GM23338 (cell line): ENCODE data around the gene RBM12. TPM values are rescaled to one million over a fixed set of nuclear protein-coding genes. Genes with fewer than 3 reads are reported as not detected.

Source experiments
- ATAC-seq: fragments of 200-7000 bp; cut with Tn5 transposase; 3 replicates; pipeline ENCODE4 v1.9.1; 2020
- DNase-seq: peaks from one replicate; pipeline ENCODE4 v3.0.0-alpha.2; 2015; ENCODE audit warnings: low spot score
- H2AFZ ChIP-seq: fragments of 200-600 bp; sonication (generic); 2 replicates; pipeline ENCODE4 v1.8.0; 2016; ENCODE audit warnings: antibody characterized with exemption, mild to moderate bottlenecking, moderate library complexity
- H3F3A ChIP-seq: fragments of 200-600 bp; sonication (generic); replicated peaks from 2 replicates; pipeline ENCODE4 v1.8.0; 2017; ENCODE audit warnings: antibody characterized with exemption, mixed run types, low read depth
- H3K27ac ChIP-seq: fragments of 200-600 bp; sonication (generic); 2 replicates; pipeline ENCODE4 v1.6.1; 2016; ENCODE audit warnings: low read depth
- H3K27me3 ChIP-seq: fragments of 200-600 bp; sonication (generic); 2 replicates; pipeline ENCODE4 v1.8.0; 2016; ENCODE audit warnings: mild to moderate bottlenecking, mixed run types, moderate library complexity; ENCODE audit not compliant: insufficient read depth
- H3K36me3 ChIP-seq: fragments of 200-600 bp; sonication (generic); 2 replicates; pipeline ENCODE4 v1.8.0; 2016; ENCODE audit warnings: mild to moderate bottlenecking; ENCODE audit not compliant: insufficient read depth
- H3K4me1 ChIP-seq: fragments of 200-600 bp; sonication (generic); 2 replicates; pipeline ENCODE4 v1.8.0; 2016; ENCODE audit warnings: mild to moderate bottlenecking, moderate library complexity; ENCODE audit not compliant: insufficient read depth
- H3K4me2 ChIP-seq: fragments of 200-600 bp; sonication (generic); 2 replicates; pipeline ENCODE4 v1.7.1; 2017; ENCODE audit warnings: mixed run types
- H3K4me3 ChIP-seq: fragments of 200-600 bp; sonication (generic); 2 replicates; pipeline ENCODE4 v1.6.1; 2016; ENCODE audit warnings: mixed run types
- H3K79me2 ChIP-seq: fragments of 200-600 bp; sonication (generic); replicated peaks from 2 replicates; pipeline ENCODE4 v1.8.0; 2017; ENCODE audit warnings: mild to moderate bottlenecking; ENCODE audit not compliant: insufficient read depth
- H3K9me2 ChIP-seq: fragments of 200-600 bp; sonication (generic); 2 replicates; pipeline ENCODE4 v1.8.0; 2017; ENCODE audit not compliant: insufficient read depth
- H4K20me1 ChIP-seq: fragments of 200-600 bp; sonication (generic); replicated peaks from 2 replicates; pipeline ENCODE4 v1.8.0; 2017; ENCODE audit warnings: mild to moderate bottlenecking; ENCODE audit not compliant: insufficient read depth
- H3K27ac Mint-ChIP-seq: 2 replicates; pipeline ENCODE4 v1.8.0; 2020; ENCODE audit warnings: inconsistent platforms, mild to moderate bottlenecking, moderate library complexity, mixed read lengths
- H3K27me3 Mint-ChIP-seq: 3 replicates; pipeline ENCODE4 v1.8.0; 2022; ENCODE audit warnings: low read depth, mild to moderate bottlenecking, moderate library complexity, mixed read lengths, inconsistent platforms; ENCODE audit not compliant: insufficient read depth, poor library complexity
- H3K36me3 Mint-ChIP-seq: 3 replicates; pipeline ENCODE4 v1.8.0; 2021; ENCODE audit warnings: low read depth, mild to moderate bottlenecking, inconsistent platforms, moderate library complexity, mixed read lengths
- H3K4me1 Mint-ChIP-seq: 3 replicates; pipeline ENCODE4 v1.8.0; 2020; ENCODE audit warnings: mild to moderate bottlenecking, inconsistent platforms, mixed read lengths
- H3K4me3 Mint-ChIP-seq: 3 replicates; pipeline ENCODE4 v1.8.0; 2021; ENCODE audit warnings: moderate library complexity, mild to moderate bottlenecking, inconsistent platforms, mixed read lengths
- H3K9me3 Mint-ChIP-seq: 3 replicates; pipeline ENCODE4 v1.8.0; 2020; ENCODE audit warnings: moderate library complexity, mild to moderate bottlenecking, inconsistent platforms, mixed read lengths
- CREB1 ChIP-seq: fragments of 250-450 bp; sonication (Bioruptor Pico); IDR thresholded peaks from 2 replicates; pipeline ENCODE4 v1.5.0; 2020; ENCODE audit warnings: low read depth, mild to moderate bottlenecking, moderate library complexity
- ETS1 ChIP-seq: IDR thresholded peaks from 2 replicates; pipeline ENCODE4 v1.6.1; 2016; ENCODE audit warnings: antibody characterized with exemption
- EZH2 ChIP-seq: fragments of 200-600 bp; sonication (generic); IDR thresholded peaks from one replicate; pipeline ENCODE4 v1.8.0; 2017; ENCODE audit warnings: antibody characterized with exemption, mild to moderate bottlenecking, low read depth; ENCODE audit not compliant: unreplicated experiment
- JUNB ChIP-seq: IDR thresholded peaks from one replicate; pipeline ENCODE4 v1.6.1; 2016; ENCODE audit warnings: antibody characterized with exemption; ENCODE audit not compliant: unreplicated experiment
- REST ChIP-seq: IDR thresholded peaks from one replicate; pipeline ENCODE4 v1.6.1; 2018; ENCODE audit warnings: antibody characterized with exemption; ENCODE audit not compliant: unreplicated experiment
- STAT1 ChIP-seq: IDR thresholded peaks from one replicate; pipeline ENCODE4 v1.6.1; 2016; ENCODE audit warnings: antibody characterized with exemption; ENCODE audit not compliant: unreplicated experiment
- ZNF114 ChIP-seq: fragments of 250-450 bp; sonication (Bioruptor Pico); IDR thresholded peaks from 2 replicates; pipeline ENCODE4 v1.5.0; 2020; ENCODE audit warnings: mild to moderate bottlenecking, moderate library complexity
- polyA plus RNA-seq: library from polyadenylated mRNA; unstranded; fragments of >200 nt; fragmentation: Nextera tagmentation; extraction: Ambion mirVana; gene quantifications from 2 replicates; pipeline ENCODE4 v1.2.1, GENCODE V29; 2016
- total RNA-seq: library from RNA; depleted of rRNA; stranded (reverse); fragments of >200 nt; shearing (Covaris generic); gene quantifications from 2 replicates; pipeline ENCODE4 v1.2.3, GENCODE V29; 2014
- TF ChIP-seq, protein P1 (sequence below): fragments of 250-450 bp; sonication (Bioruptor Pico); IDR thresholded peaks from 2 replicates; pipeline ENCODE4 v1.5.0; 2020; ENCODE audit warnings: mild to moderate bottlenecking, moderate library complexity

Gene RBM12
- total and polyA plus RNA-seq, 2 experiments from 2014 or later: 22.3 to 82.2 TPM

DNA sequence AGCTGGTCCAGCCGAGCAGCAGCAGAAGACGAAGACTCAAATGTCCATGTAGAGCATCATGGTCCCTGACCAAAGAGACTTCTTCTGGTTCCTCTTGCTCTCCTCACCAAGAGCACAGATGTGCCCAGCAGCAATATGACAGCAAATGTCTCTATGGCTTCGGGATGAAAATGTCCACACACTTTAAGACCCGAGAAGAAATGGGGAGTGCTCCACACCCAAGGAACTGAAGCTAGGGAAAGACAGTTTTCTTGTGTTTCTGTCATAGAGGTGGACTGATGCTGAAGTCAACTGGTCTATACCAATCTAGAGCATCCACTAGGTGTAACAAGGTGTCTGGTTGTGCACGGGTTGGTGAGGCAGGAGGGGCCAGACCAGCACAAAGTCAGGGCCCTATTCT lies 4.5 kb upstream of the RBM12 start (continued):
- TF ChIP-seq REST (no peak), JUNB (no peak), EZH2 (no peak), CREB1 (CRISPR knock-in tag) (no peak)

GRCh38 chr20:35665949-35666288 lies 1.2 kb upstream of the RBM12 start:
- H3F3A ChIP-seq: no peaks in the 10 kb centered on the region
- ATAC-seq: no peak
- no peak for DNase-seq

More at GRCh38 chr20:35665949-35666288, 1.2 kb upstream of the RBM12 start:
- peaks cover 5% of the 10 kb centered on the region; the same call in 1 of the 2 replicates for H3K36me3 ChIP-seq
- H3K9me2 ChIP-seq: no peaks in the 10 kb centered on the region
- no peak overlapping the region for H3K4me2 ChIP-seq
- no peak overlapping the region for H3K27ac ChIP-seq
- peaks cover 27% of the 10 kb centered on the region for H4K20me1 ChIP-seq
- Mint-ChIP-seq H3K4me1 (peaks cover 24% of the 10 kb centered on the region; the same call in 2 of the 3 replicates), H3K9me3 (no peaks in the 10 kb centered on the region), H3K36me3 (peaks cover 17% of the 10 kb centered on the region), H3K4me3 (no peak overlapping the region), H3K27ac (peak overlapping the region; percentile 82; the same call in 1 of the 2 replicates), H3K27me3 (peaks cover 9% of the 10 kb centered on the region)
- TF ChIP-seq, protein P1, sequence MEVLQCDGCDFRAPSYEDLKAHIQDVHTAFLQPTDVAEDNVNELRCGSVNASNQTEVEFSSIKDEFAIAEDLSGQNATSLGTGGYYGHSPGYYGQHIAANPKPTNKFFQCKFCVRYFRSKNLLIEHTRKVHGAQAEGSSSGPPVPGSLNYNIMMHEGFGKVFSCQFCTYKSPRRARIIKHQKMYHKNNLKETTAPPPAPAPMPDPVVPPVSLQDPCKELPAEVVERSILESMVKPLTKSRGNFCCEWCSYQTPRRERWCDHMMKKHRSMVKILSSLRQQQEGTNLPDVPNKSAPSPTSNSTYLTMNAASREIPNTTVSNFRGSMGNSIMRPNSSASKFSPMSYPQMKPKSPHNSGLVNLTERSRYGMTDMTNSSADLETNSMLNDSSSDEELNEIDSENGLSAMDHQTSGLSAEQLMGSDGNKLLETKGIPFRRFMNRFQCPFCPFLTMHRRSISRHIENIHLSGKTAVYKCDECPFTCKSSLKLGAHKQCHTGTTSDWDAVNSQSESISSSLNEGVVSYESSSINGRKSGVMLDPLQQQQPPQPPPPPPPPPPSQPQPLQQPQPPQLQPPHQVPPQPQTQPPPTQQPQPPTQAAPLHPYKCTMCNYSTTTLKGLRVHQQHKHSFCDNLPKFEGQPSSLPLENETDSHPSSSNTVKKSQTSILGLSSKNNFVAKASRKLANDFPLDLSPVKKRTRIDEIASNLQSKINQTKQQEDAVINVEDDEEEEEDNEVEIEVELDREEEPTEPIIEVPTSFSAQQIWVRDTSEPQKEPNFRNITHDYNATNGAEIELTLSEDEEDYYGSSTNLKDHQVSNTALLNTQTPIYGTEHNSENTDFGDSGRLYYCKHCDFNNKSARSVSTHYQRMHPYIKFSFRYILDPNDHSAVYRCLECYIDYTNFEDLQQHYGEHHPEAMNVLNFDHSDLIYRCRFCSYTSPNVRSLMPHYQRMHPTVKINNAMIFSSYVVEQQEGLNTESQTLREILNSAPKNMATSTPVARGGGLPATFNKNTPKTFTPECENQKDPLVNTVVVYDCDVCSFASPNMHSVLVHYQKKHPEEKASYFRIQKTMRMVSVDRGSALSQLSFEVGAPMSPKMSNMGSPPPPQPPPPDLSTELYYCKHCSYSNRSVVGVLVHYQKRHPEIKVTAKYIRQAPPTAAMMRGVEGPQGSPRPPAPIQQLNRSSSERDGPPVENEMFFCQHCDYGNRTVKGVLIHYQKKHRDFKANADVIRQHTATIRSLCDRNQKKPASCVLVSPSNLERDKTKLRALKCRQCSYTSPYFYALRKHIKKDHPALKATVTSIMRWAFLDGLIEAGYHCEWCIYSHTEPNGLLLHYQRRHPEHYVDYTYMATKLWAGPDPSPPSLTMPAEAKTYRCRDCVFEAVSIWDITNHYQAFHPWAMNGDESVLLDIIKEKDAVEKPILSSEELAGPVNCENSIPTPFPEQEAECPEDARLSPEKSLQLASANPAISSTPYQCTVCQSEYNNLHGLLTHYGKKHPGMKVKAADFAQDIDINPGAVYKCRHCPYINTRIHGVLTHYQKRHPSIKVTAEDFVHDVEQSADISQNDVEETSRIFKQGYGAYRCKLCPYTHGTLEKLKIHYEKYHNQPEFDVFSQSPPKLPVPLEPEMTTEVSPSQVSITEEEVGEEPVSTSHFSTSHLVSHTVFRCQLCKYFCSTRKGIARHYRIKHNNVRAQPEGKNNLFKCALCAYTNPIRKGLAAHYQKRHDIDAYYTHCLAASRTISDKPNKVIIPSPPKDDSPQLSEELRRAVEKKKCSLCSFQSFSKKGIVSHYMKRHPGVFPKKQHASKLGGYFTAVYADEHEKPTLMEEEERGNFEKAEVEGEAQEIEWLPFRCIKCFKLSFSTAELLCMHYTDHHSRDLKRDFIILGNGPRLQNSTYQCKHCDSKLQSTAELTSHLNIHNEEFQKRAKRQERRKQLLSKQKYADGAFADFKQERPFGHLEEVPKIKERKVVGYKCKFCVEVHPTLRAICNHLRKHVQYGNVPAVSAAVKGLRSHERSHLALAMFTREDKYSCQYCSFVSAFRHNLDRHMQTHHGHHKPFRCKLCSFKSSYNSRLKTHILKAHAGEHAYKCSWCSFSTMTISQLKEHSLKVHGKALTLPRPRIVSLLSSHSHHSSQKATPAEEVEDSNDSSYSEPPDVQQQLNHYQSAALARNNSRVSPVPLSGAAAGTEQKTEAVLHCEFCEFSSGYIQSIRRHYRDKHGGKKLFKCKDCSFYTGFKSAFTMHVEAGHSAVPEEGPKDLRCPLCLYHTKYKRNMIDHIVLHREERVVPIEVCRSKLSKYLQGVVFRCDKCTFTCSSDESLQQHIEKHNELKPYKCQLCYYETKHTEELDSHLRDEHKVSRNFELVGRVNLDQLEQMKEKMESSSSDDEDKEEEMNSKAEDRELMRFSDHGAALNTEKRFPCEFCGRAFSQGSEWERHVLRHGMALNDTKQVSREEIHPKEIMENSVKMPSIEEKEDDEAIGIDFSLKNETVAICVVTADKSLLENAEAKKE: no peak
- TF ChIP-seq ZNF114 (CRISPR knock-in tag): no peak
- TF ChIP-seq EZH2: no peak
- no peak for TF ChIP-seq STAT1
- no peak for TF ChIP-seq ETS1
- H2AFZ ChIP-seq: no peak overlapping the region
- no peak overlapping the region for H3K4me3 ChIP-seq
- H3K79me2 ChIP-seq: peaks cover 38% of the 10 kb centered on the region
- H3K4me1 ChIP-seq: peaks cover 25% of the 10 kb centered on the region
- H3K27me3 ChIP-seq: no peaks in the 10 kb centered on the region
